Stimulated activated CD4-positive, alpha-beta T cell treated with anti-CD3 and anti-CD28 coated beads, Interleukin-4, amount 100 ng/mL, for 1 hour (primary cell): ENCODE data around the gene MUC6.

ENCODE experiments used
- DNase-seq: peaks from one replicate; pipeline ENCODE4 v3.0.0-alpha.2; 2020

Gene MUC6

DNA sequence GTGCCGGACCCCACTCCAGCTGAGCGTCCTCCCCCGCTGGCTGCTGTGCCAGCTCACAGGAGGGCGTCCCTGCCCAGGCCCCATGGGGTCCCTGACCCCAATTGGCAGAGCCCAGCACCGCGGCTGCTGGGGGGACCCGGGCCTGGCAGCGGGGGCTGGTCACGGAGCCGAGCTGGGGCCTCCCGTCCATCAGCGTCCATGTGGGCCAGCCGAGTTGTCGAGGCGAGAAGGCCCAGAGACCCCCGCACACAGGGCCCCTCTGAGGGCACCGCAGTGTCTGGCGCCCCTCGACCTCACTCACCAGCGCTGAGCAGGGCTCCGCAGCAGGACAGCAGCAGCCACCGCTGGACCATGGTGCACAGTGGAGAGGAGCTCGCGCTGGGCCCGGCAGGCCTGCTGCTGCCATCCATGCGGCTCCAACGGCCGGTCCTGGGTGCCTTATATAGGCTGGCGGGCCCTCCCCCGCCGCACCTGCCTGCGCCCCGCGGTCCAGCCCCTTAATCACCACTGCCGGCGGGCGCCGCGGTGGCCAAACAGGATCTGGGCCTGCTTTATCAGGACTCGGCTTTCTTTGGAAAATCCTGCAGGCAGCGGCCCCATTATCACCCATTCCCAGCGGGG, at the start of gene MUC6:
MUC6 (minus strand) TSS at position 416 of the 621 bp plus-strand sequence; CDS start at position 353, 63 bp downstream.
- DNase-seq, result no peak

- DNase-seq, result no peak
Measured at GRCh38 chr11:1085440-1086170, 49.1 kb upstream of the MUC6 start.

DNA sequence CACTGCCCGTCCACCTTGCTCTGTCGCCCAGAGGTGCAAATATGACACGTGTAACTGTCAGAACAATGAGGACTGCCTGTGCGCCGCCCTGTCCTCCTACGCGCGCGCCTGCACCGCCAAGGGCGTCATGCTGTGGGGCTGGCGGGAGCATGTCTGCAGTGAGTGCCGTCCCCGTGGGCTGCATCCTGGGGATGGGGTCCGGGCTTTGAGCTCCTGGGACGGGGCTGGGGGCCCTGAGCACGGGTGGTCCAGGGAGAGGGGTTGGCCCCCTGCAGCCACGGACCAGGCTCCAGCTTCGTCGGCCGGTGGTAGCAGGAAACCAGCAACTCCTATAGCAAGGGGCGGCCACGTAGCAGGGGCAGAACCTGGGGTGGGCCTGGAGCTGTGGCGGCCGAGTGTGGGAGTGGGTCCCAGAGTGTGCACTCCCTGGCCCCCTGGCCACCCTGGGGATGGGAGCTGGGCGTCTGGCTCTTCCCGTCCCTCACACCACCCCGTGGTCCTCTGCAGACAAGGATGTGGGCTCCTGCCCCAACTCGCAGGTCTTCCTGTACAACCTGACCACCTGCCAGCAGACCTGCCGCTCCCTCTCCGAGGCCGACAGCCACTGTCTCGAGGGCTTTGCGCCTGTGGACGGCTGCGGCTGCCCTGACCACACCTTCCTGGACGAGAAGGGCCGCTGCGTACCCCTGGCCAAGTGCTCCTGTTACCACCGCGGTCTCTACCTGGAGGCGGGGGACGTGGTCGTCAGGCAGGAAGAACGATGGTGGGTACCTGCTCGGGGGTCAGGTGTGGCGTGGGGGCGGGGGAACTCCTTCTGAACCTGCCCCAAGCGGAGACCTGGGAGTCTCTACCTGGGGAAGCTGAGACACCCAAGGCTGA, 48.3 kb upstream of the MUC6 start:
- DNase-seq, result no peak

GRCh38 chr11:1083621-1084551, 47.4 kb upstream of the MUC6 start:
- DNase-seq, result no peak

- no peak for DNase-seq
Measured at GRCh38 chr11:1082728-1083620, 46.5 kb upstream of the MUC6 start.

GRCh38 chr11:1082346-1082727, 45.8 kb upstream of the MUC6 start:
- DNase-seq, result no peak

- no peak for DNase-seq
Measured at GRCh38 chr11:1081601-1082311, 45.2 kb upstream of the MUC6 start.

- DNase-seq, result no peak
Measured at GRCh38 chr11:1078191-1078601, 41.7 kb upstream of the MUC6 start.

GRCh38 chr11:1077417-1078119, 41.0 kb upstream of the MUC6 start:
- no peak for DNase-seq

DNA sequence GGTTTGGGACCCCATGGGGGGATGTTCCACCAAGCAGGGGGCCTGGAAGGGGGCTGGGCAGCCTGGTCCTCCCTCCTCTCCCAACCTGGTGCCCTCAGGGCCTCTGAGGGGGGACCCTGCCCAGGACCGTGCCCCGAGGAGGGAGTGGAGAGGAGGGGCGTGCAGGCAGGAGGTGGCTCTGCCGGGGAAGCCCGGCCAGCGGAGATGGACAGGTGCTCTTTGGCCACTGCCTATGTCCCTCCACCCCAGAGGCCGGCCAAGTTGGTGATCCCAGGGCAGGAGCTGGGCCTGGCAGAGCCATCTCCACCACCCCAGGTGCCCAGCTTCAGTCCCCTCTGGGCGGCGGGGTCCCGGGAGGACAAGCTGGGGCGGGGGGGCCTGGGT, 40.5 kb upstream of the MUC6 start:
- DNase-seq, result no peak

DNA sequence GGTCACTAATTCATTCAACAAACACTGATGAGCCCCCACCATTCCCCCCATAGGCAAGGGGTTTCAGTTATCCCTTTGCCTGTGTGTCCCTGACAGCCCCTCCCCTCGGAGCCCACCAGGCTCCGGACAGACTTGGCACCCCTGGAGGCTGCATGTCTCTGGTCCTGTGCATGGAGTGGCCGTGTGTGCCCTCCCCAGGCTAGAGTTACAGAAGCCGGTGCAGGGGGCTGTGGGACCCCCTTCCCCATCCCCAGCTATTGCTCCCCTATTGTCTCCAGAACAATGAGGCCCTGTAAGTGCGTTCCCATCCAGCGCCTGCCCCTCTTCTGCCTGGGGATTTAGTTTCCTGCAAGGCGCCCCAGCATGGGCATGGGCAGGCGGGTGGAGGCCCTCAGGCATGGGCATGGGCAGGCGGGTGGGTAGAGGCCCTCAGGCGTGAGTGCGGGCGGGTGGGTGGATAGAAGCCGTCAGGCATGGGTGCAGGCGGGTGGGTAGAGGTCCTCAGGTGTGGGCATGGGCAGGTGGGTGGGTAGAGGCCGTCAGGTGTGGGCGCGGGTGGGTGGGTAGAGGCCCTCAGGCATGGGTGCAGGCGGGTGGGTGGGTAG, 39.6 kb upstream of the MUC6 start:
- no peak for DNase-seq

GRCh38 chr11:1075341-1075911, 38.9 kb upstream of the MUC6 start:
- no peak for DNase-seq

DNA sequence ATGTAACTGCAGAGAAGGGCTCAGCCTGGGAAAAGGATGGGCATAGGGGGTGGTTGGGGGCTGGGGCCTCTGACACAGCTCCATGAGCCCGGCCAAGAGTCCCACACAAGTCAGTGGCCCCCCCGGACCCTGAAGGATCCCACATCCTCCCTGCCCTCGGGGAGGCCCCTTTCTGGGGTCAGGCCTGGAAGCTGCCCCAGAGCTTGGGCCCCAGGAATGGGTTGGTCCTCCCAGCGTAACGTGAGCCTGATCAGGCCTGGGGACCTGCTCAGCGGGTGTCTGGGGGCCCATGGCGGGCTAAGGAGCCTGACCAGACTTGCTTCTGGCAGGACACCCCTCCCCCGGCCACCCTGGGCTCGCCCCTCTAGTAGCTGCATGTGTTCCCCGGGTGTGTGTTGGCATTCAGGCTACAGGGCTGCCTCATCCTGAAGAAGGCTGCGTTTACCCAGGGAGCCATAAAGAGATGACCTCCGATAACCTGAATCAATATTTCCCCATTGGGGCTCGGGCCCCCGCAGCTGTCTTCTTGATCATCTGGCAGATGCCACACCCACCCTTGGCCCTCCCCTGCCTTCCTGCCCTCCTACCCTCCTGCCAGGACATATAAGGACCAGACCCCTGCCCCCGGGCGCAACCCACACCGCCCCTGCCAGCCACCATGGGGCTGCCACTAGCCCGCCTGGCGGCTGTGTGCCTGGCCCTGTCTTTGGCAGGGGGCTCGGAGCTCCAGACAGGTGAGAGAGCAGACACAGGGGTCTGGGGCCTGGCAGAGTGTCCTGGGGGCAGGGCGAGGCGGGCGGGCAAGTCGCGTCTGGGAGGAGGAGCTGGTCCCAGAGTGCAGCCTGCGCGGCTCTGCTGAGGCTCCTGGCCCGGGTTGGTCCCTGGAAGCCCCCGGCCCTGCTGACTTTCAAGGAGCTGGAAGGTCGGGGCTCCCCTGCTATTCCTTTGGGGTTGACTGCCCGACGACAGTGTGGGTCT, 38.0 kb upstream of the MUC6 start, which contains the start of gene MUC2:
MUC2 (plus strand) TSS at position 631 of the 978 bp plus-strand sequence.
- no peak for DNase-seq

- DNase-seq, result no peak
Measured at GRCh38 chr11:1073851-1074243, 37.3 kb upstream of the MUC6 start.

- no peak for DNase-seq
Measured at GRCh38 chr11:1073261-1073724, 36.8 kb upstream of the MUC6 start.

DNA sequence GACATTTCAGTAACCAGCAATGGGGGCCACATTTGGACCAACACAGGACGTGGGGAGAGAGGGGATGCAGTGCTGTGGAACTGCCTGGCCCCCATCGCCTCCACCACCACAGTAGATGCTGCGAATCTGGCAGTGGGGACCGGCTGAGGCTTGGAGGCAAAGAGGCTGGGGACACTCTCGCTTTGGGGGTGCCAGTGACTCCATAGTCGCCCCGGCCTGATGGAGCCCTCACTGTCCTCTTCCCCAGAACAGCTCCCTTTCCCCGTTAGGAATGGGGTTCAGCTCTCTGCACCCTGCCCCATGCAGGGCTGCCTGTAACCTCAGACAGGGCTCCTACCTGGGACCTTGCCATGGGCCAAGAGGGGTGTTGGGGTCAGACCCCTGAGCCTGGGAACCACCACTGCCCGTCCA, 36.3 kb upstream of the MUC6 start:
- no peak for DNase-seq

- no peak for DNase-seq
Measured at GRCh38 chr11:1072116-1072820, 35.8 kb upstream of the MUC6 start.
